HG03378 (cell line): ENCODE data around the gene INSYN2B.

Experiments
- ATAC-seq: cut with Tn5 transposase; IDR thresholded peaks from one replicate; pipeline ENCODE4 v1.9.1; 2021; ENCODE audit warnings: mild to moderate bottlenecking, moderate library complexity; ENCODE audit not compliant: unreplicated experiment

The INSYN2B gene

GRCh38 chr5:169895926-169896325 lies 84.4 kb downstream of the INSYN2B start:
- no peak for ATAC-seq

GRCh38 chr5:169893571-169893970 lies 86.7 kb downstream of the INSYN2B start:
- ATAC-seq = no peak

GRCh38 chr5:169893010-169893409 lies 87.3 kb downstream of the INSYN2B start:
- no peak for ATAC-seq

- no peak for ATAC-seq
These were observed 90.7 kb downstream of the INSYN2B start for GRCh38 chr5:169889572-169889971.

- no peak for ATAC-seq
These were observed 93.6 kb downstream of the INSYN2B start for GRCh38 chr5:169886677-169887076.

GRCh38 chr5:169886033-169886432 lies 94.3 kb downstream of the INSYN2B start:
- ATAC-seq = no peak

- ATAC-seq = no peak
These were observed 98.5 kb downstream of the INSYN2B start for GRCh38 chr5:169881702-169882303.

GRCh38 chr5:169880785-169881184 lies 99.5 kb downstream of the INSYN2B start:
- no peak for ATAC-seq

- no peak for ATAC-seq
These were observed 100.2 kb downstream of the INSYN2B start for GRCh38 chr5:169880012-169880663.

GRCh38 chr5:169876386-169876785 lies 103.9 kb downstream of the INSYN2B start:
- ATAC-seq = no peak

- no peak for ATAC-seq
These were observed 104.6 kb downstream of the INSYN2B start for GRCh38 chr5:169875731-169876130.

GRCh38 chr5:169875091-169875728 lies 105.1 kb downstream of the INSYN2B start:
- no peak for ATAC-seq

- ATAC-seq = no peak
These were observed 105.7 kb downstream of the INSYN2B start for GRCh38 chr5:169874621-169875020.

- no peak for ATAC-seq
These were observed 106.7 kb downstream of the INSYN2B start for GRCh38 chr5:169873642-169874041.

GRCh38 chr5:169871826-169872490 lies 108.3 kb downstream of the INSYN2B start:
- no peak for ATAC-seq

- no peak for ATAC-seq
These were observed 110.1 kb downstream of the INSYN2B start for GRCh38 chr5:169870211-169870610.

GRCh38 chr5:169869066-169869465 lies 111.2 kb downstream of the INSYN2B start:
- no peak for ATAC-seq

GRCh38 chr5:169867347-169867746 lies 112.9 kb downstream of the INSYN2B start:
- no peak for ATAC-seq

GRCh38 chr5:169864483-169864882 lies 115.8 kb downstream of the INSYN2B start:
- ATAC-seq = no peak

- ATAC-seq = no peak
These were observed 117.9 kb downstream of the INSYN2B start for GRCh38 chr5:169862391-169862811.

- no peak for ATAC-seq
These were observed 118.4 kb downstream of the INSYN2B start for GRCh38 chr5:169861934-169862333.

GRCh38 chr5:169861433-169861832 lies 118.9 kb downstream of the INSYN2B start:
- ATAC-seq = no peak
